Measurements from ENCODE around the gene PRCP.

Gene PRCP

GRCh38 chr11:82907371-82907770 is 7.1 kb upstream of the PRCP start:
- in situ Hi-C loops (cut with HindIII; ENCODE audit: low sequenced_read_pairs), result no loop called here

- in situ Hi-C loops (cut with HindIII; ENCODE audit: low sequenced_read_pairs), result no loop called here
Observed at GRCh38 chr11:82906931-82907330, 6.7 kb upstream of the PRCP start.

DNA sequence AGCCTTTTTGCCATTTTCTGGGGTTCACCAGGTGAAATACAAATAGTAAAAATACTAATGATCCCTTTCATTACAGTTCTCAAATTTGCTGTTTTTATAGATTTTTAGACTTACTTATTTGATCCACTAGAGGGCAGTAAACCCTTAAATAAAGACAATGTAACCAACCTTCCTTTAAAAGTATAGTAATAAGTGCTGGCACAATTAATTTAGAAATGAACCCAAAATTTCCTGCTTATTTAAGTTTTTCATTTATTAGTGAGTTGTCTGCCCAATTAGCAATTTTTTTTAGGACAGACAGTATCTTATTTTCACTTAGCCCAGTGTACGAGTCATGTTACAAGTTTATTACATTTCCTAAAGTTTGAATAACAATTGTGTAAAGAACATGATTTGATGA is 6.0 kb upstream of the PRCP start:
- in situ Hi-C loops (cut with HindIII; ENCODE audit: low sequenced_read_pairs), result no loop called here

DNA sequence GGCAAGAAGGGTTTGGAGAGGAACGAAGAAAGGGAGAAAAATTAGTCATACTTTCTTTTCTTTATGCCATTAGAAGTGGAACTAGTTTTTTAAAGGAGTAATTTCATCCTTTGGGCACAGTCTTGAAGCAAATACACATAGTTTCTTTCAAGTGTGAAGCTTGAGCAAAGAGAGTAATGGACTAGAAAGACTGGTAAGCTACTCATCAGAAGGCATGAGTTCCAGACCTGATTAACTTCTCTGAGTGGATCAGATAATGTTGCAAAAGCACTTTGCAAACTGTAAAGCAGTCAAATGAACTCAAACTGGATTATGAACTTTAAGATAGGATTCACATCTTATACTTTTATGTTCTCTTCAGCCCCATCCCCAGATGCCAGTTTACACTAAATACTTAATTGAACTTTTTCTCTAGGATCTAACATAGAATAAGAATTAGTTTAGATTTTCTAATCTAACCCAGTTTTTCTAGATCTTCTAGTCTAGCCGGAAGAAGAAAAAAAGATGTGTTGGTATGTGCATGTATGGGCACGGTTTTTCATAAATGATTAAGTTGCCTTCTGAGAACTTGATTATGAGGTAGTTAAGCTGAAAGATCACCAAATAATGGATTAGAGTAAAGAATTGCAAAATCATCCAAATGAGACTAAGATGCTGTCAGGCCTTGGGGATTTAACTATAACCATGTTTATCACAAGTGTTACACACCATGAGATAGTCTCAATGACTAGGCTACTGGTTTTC is 3.8 kb upstream of the PRCP start:
- in situ Hi-C loops (cut with HindIII; ENCODE audit: low sequenced_read_pairs), result no loop called here

DNA sequence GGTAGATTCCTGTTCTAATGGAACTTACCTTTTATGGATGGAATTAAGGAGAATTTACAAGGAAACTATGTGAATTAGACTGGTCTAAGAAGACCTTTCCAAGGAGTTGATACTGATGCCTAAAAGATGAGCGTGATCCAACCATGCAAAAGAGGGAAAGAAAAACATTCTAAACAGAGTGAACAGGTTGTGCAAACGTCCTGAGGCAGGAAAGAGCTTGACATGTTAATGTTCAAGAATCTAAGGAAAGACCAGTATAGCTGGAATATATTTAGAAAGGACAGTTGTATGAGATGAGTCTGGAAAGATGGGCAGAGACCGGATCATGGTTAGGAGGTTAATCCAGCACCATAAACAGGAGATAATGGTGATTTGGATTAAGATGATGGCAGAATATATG is 2.6 kb upstream of the PRCP start:
- in situ Hi-C loops (cut with HindIII; ENCODE audit: low sequenced_read_pairs), result no loop called here

DNA sequence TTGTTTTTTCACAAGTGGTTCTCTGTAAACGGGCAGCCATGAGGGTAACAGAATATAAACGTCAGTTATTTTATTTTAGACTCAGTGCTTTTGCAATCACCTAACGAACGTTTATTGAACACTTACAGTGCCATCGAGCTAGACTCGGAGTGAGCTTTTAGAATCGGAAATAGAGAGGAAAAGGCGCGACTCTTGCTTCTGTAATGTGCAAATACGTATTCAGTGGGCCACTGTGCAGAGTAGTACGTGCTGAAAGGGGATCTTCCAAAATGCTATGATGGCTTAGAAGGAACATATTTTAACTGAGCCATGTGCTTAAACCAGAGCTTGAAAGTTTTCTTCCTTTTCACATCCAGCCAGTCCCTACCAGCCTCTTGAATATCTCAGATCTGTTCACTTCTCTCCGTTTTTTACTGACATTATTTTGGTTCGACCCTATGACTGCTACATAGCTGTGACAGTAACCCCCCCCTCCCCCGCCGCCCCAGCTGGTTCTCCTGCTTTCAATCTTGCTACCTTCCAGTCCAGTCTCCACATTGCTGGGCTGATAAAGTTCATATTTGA is 1.8 kb upstream of the PRCP start:
- in situ Hi-C loops (cut with HindIII; ENCODE audit: low sequenced_read_pairs), result no loop called here

GRCh38 chr11:82901165-82901921 is 1.1 kb upstream of the PRCP start, which contains the start of gene DDIAS:
DDIAS (plus strand) TSS chr11:82901736; CDS start chr11:82914739, 13,003 bp downstream.
- in situ Hi-C loops (cut with HindIII; ENCODE audit: low sequenced_read_pairs), result no loop called here

GRCh38 chr11:82899957-82900276 is 313 bp downstream of the PRCP start:
- in situ Hi-C loops (cut with HindIII; ENCODE audit: low sequenced_read_pairs), result no loop called here

GRCh38 chr11:82899186-82899820 is 927 bp downstream of the PRCP start:
- in situ Hi-C loops (cut with HindIII; ENCODE audit: low sequenced_read_pairs), result no loop called here

DNA sequence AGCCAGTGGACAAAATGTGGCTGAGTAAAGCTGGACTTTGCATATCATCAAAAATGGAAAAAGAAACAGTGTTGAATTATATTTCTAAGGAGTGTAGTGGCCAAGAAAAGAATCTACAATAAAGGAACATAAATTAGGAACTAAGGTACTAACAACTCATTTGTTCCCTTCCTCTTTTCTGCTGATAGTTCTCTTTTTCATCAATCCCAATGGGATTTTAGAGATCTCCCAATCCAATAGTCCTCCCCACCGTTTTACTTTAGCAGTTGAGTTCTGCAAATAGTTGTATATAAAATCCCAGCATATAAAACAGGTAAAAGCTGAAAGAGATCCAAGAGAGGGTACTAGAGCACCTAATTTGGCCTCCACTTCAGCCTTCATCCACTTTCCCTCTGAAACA is 2.0 kb downstream of the PRCP start:
- in situ Hi-C loops (cut with HindIII; ENCODE audit: low sequenced_read_pairs), result no loop called here

GRCh38 chr11:82896183-82896582 is 4.0 kb downstream of the PRCP start:
- in situ Hi-C loops (cut with HindIII; ENCODE audit: low sequenced_read_pairs), result no loop called here

- in situ Hi-C loops (cut with HindIII; ENCODE audit: low sequenced_read_pairs), result no loop called here
Observed at GRCh38 chr11:82895437-82896091, 4.7 kb downstream of the PRCP start.

DNA sequence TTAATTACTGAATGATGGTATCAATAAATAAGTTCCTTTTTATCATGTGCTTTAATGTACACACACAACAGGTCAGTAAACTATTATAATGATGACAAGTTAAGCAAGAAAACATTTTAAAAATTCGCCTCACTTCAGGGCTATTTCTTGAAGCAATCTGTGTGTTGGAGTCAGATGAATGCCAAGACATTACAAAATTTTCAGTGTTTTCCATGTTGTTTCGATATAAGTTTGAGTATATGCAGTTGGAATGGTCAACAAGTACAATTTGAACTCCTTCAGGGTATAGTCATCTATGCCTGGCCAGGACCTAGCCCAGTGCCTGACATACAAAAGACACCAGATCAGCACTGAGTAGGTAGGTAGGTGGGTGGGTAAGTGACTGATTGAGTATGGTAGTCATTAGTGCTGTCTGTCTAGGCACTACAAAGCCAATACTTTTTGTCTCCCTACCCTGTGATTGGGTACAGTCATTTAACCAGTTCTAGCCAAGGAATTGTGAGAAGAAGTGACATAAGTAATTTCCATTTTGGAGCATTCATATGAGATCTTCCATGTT is 7.5 kb downstream of the PRCP start:
- in situ Hi-C loops (cut with HindIII; ENCODE audit: low sequenced_read_pairs), result no loop called here

GRCh38 chr11:82890936-82891335 is 9.3 kb downstream of the PRCP start:
- in situ Hi-C loops (cut with HindIII; ENCODE audit: low sequenced_read_pairs), result no loop called here

GRCh38 chr11:82890002-82890341 is 10.3 kb downstream of the PRCP start:
- in situ Hi-C loops (cut with HindIII; ENCODE audit: low sequenced_read_pairs), result no loop called here

- in situ Hi-C loops (cut with HindIII; ENCODE audit: low sequenced_read_pairs), result no loop called here
Observed at GRCh38 chr11:82889133-82890001, 10.9 kb downstream of the PRCP start.

- in situ Hi-C loops (cut with HindIII; ENCODE audit: low sequenced_read_pairs), result no loop called here
Observed at GRCh38 chr11:82883853-82884252, 16.4 kb downstream of the PRCP start.

DNA sequence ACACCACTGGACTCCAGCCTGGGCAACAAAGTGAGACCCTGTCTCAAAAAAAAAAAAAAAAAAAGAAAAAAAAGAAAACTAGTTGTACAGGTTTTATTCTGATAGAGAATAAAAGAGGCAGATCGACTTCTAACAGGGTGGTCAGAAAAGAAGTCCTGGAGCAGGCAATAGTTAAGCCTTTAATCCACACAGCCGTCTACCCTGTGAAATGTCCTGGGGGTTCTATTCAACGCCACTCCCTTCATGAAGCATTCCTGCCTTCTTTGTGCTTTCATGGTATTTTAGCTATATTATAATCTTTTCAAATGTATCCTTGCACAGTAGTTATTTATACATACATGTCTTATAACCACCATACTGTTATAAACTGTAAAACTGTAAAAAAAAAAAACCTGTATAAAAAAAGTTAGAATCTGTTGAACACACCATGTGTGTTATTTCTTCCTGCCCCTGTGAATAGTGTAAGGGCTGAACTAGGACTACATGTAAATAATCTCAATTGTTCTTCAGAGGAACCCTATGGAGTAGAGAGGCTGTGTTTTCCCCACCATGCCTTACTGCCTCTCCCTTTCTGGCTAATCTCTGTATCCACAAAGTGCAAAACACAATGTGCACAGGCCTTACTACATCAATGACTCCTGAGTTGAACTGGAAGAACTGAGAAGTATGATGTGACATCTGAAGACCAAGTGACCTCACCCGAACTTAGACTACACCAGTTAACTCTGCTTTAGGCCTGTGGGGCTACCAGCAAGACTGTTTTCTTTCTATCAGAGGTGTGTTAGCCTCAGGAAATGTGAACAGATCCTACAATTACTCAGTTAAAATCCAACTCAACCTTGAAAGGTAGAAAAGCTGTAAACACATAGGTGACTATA is 25.3 kb downstream of the PRCP start:
- in situ Hi-C loops (cut with HindIII; ENCODE audit: low sequenced_read_pairs), result no loop called here

GRCh38 chr11:82873919-82874333 is 26.3 kb downstream of the PRCP start:
- in situ Hi-C loops (cut with HindIII; ENCODE audit: low sequenced_read_pairs), result no loop called here

Measured in DLD1 (cell line).